Liver (tissue), 9 donors: ENCODE data around the gene FUT4. TPM values are rescaled to one million over a fixed set of nuclear protein-coding genes. Genes with fewer than 3 reads are reported as not detected.

ENCODE experiments used
- DNase-seq: peaks from one replicate; pipeline ENCODE4 v3.0.0-alpha.2; 2017; ENCODE audit warnings: low spot score
- H3K27ac ChIP-seq, 2 donors: one replicate each; pipeline ENCODE4 v1.7.0; 2013; ENCODE audit warnings: inconsistent platforms in 2 of 2, low read length in 2 of 2, control low read depth in 1 of 2, low read depth in 1 of 2, mild to moderate bottlenecking in 1 of 2
- H3K27me3 ChIP-seq, 4 donors: one replicate each; pipeline versions ENCODE4 v1.6.1 to v1.7.0; 2013; ENCODE audit warnings: low read length in 3 of 4, inconsistent platforms in 1 of 4, mild to moderate bottlenecking in 1 of 4, moderate library complexity in 1 of 4; ENCODE audit not compliant: control insufficient read depth in 4 of 4, insufficient read depth in 4 of 4
- H3K36me3 ChIP-seq, 4 donors: one replicate each; pipeline versions ENCODE4 v1.6.1 to v1.7.0; 2013; ENCODE audit warnings: low read length in 3 of 4, mild to moderate bottlenecking in 3 of 4, low read depth in 1 of 4, moderate library complexity in 1 of 4; ENCODE audit not compliant: control insufficient read depth in 4 of 4, insufficient read depth in 3 of 4
- H3K4me1 ChIP-seq, 4 donors: one replicate each; pipeline versions ENCODE4 v1.6.1 to v1.7.0; 2013; ENCODE audit warnings: low read length in 3 of 4, mild to moderate bottlenecking in 3 of 4, moderate library complexity in 1 of 4; ENCODE audit not compliant: control insufficient read depth in 4 of 4, insufficient read depth in 4 of 4
- H3K4me3 ChIP-seq, 3 donors: one replicate each; pipeline versions ENCODE4 v1.6.1 to v1.7.0; 2013; ENCODE audit warnings: low read length in 3 of 3, control low read depth in 1 of 3, low read depth in 1 of 3, mild to moderate bottlenecking in 1 of 3
- H3K9ac ChIP-seq, 2 donors: one replicate each; pipeline ENCODE4 v1.7.0; 2013; ENCODE audit warnings: low read length in 2 of 2, mild to moderate bottlenecking in 2 of 2, moderate library complexity in 2 of 2, control low read depth in 1 of 2, low read depth in 1 of 2
- H3K9me3 ChIP-seq, 4 donors: one replicate each; pipeline versions ENCODE4 v1.6.1 to v1.7.0; 2013; ENCODE audit warnings: low read length in 3 of 4; ENCODE audit not compliant: control insufficient read depth in 4 of 4
- ATF3 ChIP-seq: IDR thresholded peaks from 2 replicates; pipeline ENCODE4 v1.6.1; 2016; ENCODE audit warnings: antibody characterized with exemption
- CTCF ChIP-seq: fragments of 150-350 bp; IDR thresholded peaks from 2 replicates; pipeline ENCODE4 v1.5.1; 2017; ENCODE audit warnings: improper control_type of control experiment, low read depth, low read length; ENCODE audit not compliant: missing input control
- EGR1 ChIP-seq, 2 donors: IDR thresholded peaks; 2 replicates each; pipeline ENCODE4 v1.6.1; 2016 to 2018; ENCODE audit warnings: antibody characterized with exemption in 2 of 2, low read depth in 2 of 2
- FOXA1 ChIP-seq: IDR thresholded peaks from 2 replicates; pipeline ENCODE4 v1.6.1; 2016; ENCODE audit warnings: antibody characterized with exemption
- FOXA2 ChIP-seq: IDR thresholded peaks from 2 replicates; pipeline ENCODE4 v1.6.1; 2016; ENCODE audit warnings: antibody characterized with exemption
- GABPA ChIP-seq, 2 donors: IDR thresholded peaks in 1 of 2; conservative IDR thresholded peaks in 1 of 2; 2 replicates each; pipeline ENCODE4 v1.6.1; 2016; ENCODE audit warnings: antibody characterized with exemption in 2 of 2, mild to moderate bottlenecking in 1 of 2, moderate library complexity in 1 of 2
- HNF4A ChIP-seq, 2 donors: conservative IDR thresholded peaks; 2 replicates each; pipeline ENCODE4 v1.6.1; 2016; ENCODE audit warnings: antibody characterized with exemption in 2 of 2, mild to moderate bottlenecking in 2 of 2
- HNF4G ChIP-seq: IDR thresholded peaks from 2 replicates; pipeline ENCODE4 v1.6.1; 2016; ENCODE audit warnings: antibody characterized with exemption
- JUND ChIP-seq, 2 donors: IDR thresholded peaks; 2 replicates each; pipeline ENCODE4 v1.6.1; 2016; ENCODE audit warnings: antibody characterized with exemption in 2 of 2
- NR2F2 ChIP-seq: IDR thresholded peaks from 2 replicates; pipeline ENCODE4 v1.6.1; 2016; ENCODE audit warnings: antibody characterized with exemption
- RAD21 ChIP-seq, 2 donors: IDR thresholded peaks; 2 replicates each; pipeline ENCODE4 v1.6.1; 2016; ENCODE audit warnings: antibody characterized with exemption in 2 of 2, mild to moderate bottlenecking in 2 of 2
- RXRA ChIP-seq, 2 donors: IDR thresholded peaks; 2 replicates each; pipeline ENCODE4 v1.6.1; 2017 to 2018; ENCODE audit warnings: antibody characterized with exemption in 2 of 2, mild to moderate bottlenecking in 1 of 2
- SP1 ChIP-seq: IDR thresholded peaks from 2 replicates; pipeline ENCODE4 v1.6.1; 2018; ENCODE audit warnings: antibody characterized with exemption, mild to moderate bottlenecking
- TAF1 ChIP-seq: conservative IDR thresholded peaks from 2 replicates; pipeline ENCODE4 v1.6.1; 2016; ENCODE audit warnings: antibody characterized with exemption, mild to moderate bottlenecking
- ZBTB33 ChIP-seq: IDR thresholded peaks from 2 replicates; pipeline ENCODE4 v1.6.1; 2016; ENCODE audit warnings: antibody characterized with exemption
- WGBS: extraction: QIAGEN DNeasy Blood & Tissue Kit; methylation state at CpG from one replicate; pipeline ENCODE4 v1.1.7; 2013; 5-methylcytosine and 5-hydroxymethylcytosine counted together
- polyA plus RNA-seq, 2 donors: library from polyadenylated mRNA; stranded (reverse) in 1 of 2; unstranded in 1 of 2; fragments of 200-250 nt in 1 of 2; fragments of >200 nt in 1 of 2; fragmentation: Nextera tagmentation in 1 of 2; extraction: Ambion mirVana in 1 of 2; gene quantifications; one replicate each; pipeline versions ENCODE4 v1.2.1 to v1.2.3, GENCODE V29; 2013 to 2015
- total RNA-seq, 2 donors: library from RNA; depleted of rRNA; stranded (reverse); fragments of >200 nt; gene quantifications; one replicate each; pipeline ENCODE4 v1.2.3, GENCODE V29; 2014
- TF ChIP-seq, protein P1 (sequence below): IDR thresholded peaks from 2 replicates; pipeline ENCODE4 v1.6.1; 2016; ENCODE audit warnings: antibody characterized with exemption
- TF ChIP-seq, protein P2 (sequence below): IDR thresholded peaks from 2 replicates; pipeline ENCODE4 v1.6.1; 2016; ENCODE audit warnings: antibody characterized with exemption, mild to moderate bottlenecking
- donor health status: healthy.
- donor health status: healthy.
- donor health status: healthy.
- donor health status: healthy.
- donor health status: healthy.

Gene FUT4
- total and polyA plus RNA-seq, 4 donors = 0.47 to 4.3 (median 1.4) TPM

DNA sequence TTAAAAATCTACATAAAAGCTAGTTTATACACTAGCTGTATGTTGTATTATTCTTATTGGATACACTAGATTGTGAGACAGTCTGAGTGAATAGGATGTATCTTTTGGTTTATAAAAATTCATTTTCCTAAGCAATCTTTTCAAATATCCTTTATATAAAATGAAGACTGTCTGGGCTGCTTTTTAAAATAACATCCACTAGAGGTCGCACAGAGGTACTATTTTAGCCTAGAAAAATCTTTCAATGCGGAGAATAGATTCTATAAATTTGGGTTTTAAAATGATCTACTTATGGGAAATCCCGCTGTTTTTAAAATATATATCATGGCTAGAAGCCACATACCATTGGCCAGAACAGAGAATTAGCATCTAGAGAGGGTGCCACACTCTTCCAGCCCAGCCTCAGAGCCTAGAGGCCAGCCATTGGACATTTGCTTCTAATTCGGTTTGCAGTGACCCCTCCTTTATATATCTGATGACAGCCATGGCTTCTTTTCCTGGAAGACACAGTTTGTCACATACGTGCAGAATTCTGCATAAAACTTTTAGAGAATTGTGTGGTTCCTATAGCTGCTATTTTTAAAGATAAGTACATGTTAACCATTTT is 24.1 kb upstream of the FUT4 start:
- no peaks in the 10 kb centered on the region for H3K9me3 ChIP-seq
- H3K9ac ChIP-seq = no peak overlapping the region
- WGBS = 6% methylated on average over 5 of the region's 5 CpGs
- no peak overlapping the region for H3K27ac ChIP-seq
- TF ChIP-seq HNF4A (conservative IDR thresholded peaks at IDR 0.05) (no peak), CTCF (peak; percentile 56), RAD21 (IDR thresholded peaks at IDR 0.05) (peak; percentile 71 to 77), FOXA2 (no peak)
- TF ChIP-seq, protein P1, sequence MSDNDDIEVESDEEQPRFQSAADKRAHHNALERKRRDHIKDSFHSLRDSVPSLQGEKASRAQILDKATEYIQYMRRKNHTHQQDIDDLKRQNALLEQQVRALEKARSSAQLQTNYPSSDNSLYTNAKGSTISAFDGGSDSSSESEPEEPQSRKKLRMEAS = no peak
- DNase-seq = no peak
- H3K27me3 ChIP-seq = no peaks in the 10 kb centered on the region
- H3K36me3 ChIP-seq = no peaks in the 10 kb centered on the region
- H3K4me3 ChIP-seq = no peak overlapping the region
- H3K4me1 ChIP-seq = peaks cover 0 to 3% (median 0%) of the 10 kb centered on the region in 4 donors

DNA sequence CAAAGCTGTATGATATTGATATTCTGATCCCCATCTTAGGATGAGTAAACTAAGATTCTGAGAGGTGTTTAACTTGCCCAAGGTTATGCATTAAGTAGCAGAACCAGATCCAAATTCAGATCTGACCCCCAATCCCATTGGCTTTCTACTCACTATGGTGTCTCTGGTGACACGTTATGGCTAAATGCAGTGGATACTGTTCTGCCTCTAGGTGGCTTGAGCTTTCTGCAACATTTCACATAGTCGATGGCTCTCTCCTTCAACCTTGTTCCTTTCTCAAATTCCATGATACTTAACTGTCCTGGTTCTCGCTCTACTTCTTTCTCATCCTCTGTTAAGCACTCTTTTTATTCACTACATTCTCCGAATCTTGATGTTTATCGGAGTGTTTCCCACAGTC is 22.0 kb upstream of the FUT4 start:
- no peak overlapping the region for H3K27ac ChIP-seq
- no peaks in the 10 kb centered on the region for H3K9me3 ChIP-seq
- no peak overlapping the region for H3K4me3 ChIP-seq
- WGBS = 50% methylated on average over 5 of the region's 5 CpGs
- no peaks in the 10 kb centered on the region for H3K36me3 ChIP-seq
- no peak for DNase-seq
- no peaks in the 10 kb centered on the region for H3K27me3 ChIP-seq
- H3K4me1 ChIP-seq = peaks cover 0 to 3% (median 0%) of the 10 kb centered on the region in 4 donors
- H3K9ac ChIP-seq = no peak overlapping the region
- TF ChIP-seq HNF4A (conservative IDR thresholded peaks at IDR 0.05) (no peak), FOXA2 (no peak), HNF4G (no peak), SP1 (no peak), RXRA (IDR thresholded peaks at IDR 0.05) (no peak), NR2F2 (no peak), ZBTB33 (no peak), FOXA1 (no peak), EGR1 (IDR thresholded peaks at IDR 0.05; ENCODE audit: low read depth in 2 of 2) (no peak), RAD21 (IDR thresholded peaks at IDR 0.05) (peak; percentile 30 to 70), TAF1 (no peak), CTCF (peak; percentile 20), ATF3 (no peak), JUND (IDR thresholded peaks at IDR 0.05) (no peak), GABPA (IDR thresholded peaks at IDR 0.05 in 1 of 2, conservative IDR thresholded peaks at IDR 0.05 in 1 of 2) (no peak)
- TF ChIP-seq, protein P1 = no peak
- TF ChIP-seq, protein P2, sequence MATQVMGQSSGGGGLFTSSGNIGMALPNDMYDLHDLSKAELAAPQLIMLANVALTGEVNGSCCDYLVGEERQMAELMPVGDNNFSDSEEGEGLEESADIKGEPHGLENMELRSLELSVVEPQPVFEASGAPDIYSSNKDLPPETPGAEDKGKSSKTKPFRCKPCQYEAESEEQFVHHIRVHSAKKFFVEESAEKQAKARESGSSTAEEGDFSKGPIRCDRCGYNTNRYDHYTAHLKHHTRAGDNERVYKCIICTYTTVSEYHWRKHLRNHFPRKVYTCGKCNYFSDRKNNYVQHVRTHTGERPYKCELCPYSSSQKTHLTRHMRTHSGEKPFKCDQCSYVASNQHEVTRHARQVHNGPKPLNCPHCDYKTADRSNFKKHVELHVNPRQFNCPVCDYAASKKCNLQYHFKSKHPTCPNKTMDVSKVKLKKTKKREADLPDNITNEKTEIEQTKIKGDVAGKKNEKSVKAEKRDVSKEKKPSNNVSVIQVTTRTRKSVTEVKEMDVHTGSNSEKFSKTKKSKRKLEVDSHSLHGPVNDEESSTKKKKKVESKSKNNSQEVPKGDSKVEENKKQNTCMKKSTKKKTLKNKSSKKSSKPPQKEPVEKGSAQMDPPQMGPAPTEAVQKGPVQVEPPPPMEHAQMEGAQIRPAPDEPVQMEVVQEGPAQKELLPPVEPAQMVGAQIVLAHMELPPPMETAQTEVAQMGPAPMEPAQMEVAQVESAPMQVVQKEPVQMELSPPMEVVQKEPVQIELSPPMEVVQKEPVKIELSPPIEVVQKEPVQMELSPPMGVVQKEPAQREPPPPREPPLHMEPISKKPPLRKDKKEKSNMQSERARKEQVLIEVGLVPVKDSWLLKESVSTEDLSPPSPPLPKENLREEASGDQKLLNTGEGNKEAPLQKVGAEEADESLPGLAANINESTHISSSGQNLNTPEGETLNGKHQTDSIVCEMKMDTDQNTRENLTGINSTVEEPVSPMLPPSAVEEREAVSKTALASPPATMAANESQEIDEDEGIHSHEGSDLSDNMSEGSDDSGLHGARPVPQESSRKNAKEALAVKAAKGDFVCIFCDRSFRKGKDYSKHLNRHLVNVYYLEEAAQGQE = no peak
